Measurements from ENCODE around the gene IL6.
A peak's percentile ranks its signal among the peaks of the same experiment; 100 is the strongest.

DNA sequence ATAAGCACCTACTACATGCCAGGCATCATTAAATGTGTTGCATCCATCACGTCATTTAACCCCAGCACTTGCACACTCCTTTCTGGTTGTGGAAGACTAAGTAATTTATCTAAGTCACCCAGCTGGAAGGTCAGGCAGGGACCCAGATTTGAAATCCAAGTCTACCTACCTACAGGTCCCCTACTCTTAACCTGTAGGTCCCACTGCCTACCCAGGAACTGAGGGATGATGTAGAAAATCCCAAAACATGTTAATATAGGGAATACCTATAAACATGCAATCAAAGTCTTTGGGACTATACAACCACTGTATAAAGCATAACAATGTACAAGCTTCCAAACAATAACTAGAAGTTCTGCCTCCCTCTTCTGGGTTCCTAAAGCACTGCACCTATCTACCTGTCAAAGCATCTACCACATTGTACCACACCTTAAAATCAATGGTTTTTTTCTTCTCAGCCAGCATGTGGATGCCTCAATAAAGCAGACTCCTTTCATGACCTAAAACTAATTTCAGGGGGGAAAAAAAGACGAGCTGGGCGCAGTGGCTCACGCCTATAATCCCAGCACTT is 5.6 kb downstream of the IL6 start:
- TF ChIP-seq CTCF (optimal IDR thresholded peaks at IDR 0.05 in 1 of 3, IDR thresholded peaks at IDR 0.05 in 1 of 3, conservative IDR thresholded peaks at IDR 0.05 in 1 of 3; ENCODE audit: extremely low read depth in 1 of 3, insufficient read depth in 2 of 3, low read length in 3 of 3): peak in 2 of 3 experiments; percentile 70 to 82
- no peak for TF ChIP-seq EZH2 (IDR thresholded peaks at IDR 0.05; ENCODE audit: low read length)

Data from keratinocyte (primary cell).